NCI-H1105 (cell line): ENCODE results near the gene IGFBPL1.
"Not testable (repeated sequence)": the region's sequence is repeated elsewhere in the genome, so short reads cannot be mapped to it uniquely, and the experiment has no call there.

ENCODE experiments used
- DNase-seq: peaks from one replicate; lab custom pipeline; 2025; lab: John Stamatoyannopoulos, UW

IGFBPL1 gene

GRCh38 chr9:38423973-38424843 is at the start of gene IGFBPL1:
Gene IGFBPL1 (minus strand): TSS chr9:38424454. CDS start chr9:38424424, 30 bp downstream.
- DNase-seq, result peak; percentile 66

- not testable (repeated sequence) for DNase-seq
Measured at GRCh38 chr9:38472583-38473249, 48.5 kb upstream of the IGFBPL1 start.

DNA sequence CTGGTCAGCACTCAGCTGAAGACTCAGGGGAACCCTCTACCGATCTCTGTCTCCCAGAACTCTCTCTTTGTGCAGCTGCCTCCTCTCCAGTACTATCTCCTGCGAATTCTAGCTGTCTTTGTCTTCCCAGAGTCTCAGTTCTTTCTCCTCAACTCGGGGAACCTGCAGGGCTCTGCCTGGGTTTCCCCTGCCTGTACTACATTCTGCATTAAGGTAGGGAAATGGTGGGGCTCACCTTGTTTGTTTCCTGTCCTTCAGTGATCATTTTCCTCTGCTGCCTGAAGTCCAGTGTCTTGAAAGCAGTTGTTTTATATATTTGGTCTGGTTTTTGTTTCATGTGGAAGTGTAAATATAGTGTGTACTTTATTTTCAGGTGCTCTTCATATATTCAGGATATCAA is 43.1 kb upstream of the IGFBPL1 start:
- DNase-seq, result no peak

GRCh38 chr9:38453835-38454234 is 29.6 kb upstream of the IGFBPL1 start:
- no peak for DNase-seq

DNA sequence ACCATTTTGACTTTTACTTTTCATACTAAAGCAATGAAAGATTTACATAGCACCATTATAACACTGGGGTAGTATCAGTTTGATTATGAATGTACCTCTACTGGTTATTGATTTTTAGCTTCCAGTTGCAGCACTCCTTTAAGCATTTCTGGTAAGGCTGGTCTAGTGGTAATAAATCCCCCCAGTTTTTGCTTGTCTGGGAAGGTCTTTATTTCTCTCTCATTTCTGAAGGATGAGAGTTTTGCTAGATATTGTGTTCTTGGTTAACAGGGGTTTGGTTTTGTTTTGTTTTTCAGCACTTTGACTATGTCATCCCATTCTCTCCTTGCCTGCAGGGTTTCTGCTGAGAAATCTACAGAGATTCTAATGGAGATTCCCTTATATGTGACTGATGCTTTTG is 26.9 kb upstream of the IGFBPL1 start:
- no peak for DNase-seq

- DNase-seq, result no peak
Measured at GRCh38 chr9:38447703-38448102, 23.4 kb upstream of the IGFBPL1 start.

- DNase-seq, result no peak
Measured at GRCh38 chr9:38445154-38446043, 21.1 kb upstream of the IGFBPL1 start.

GRCh38 chr9:38443597-38443996 is 19.3 kb upstream of the IGFBPL1 start:
- DNase-seq, result no peak

GRCh38 chr9:38443181-38443580 is 18.9 kb upstream of the IGFBPL1 start:
- no peak for DNase-seq

DNA sequence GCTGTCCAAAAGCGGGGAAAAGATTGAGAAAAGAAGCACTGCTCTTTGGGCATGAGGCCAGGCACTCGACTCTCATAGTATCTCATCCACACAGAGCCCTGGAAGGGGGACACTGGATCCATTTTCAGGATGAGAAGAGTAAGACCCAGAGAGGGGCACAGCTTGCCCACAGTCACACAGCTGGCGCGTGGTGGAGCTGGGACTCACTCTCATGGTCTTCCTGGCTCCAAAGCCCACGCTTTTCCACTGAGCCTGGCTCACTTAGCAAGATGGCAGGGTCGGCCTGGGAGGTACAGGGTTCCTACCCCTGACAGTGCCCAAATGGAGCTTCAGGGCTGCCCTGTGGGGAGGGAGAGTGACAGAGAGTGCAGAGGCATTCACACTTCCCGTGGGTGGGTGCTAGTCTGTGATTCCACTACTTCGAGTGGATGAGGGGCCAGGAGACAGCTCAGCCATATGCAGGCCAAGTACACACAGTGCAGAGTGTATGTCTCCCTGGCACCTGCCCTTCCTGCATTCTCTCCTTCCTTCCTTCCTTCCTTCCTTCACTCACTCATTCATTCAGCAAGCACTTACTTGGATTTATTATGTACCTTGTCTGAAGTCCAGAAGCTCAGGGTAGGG is 18.3 kb upstream of the IGFBPL1 start:
- DNase-seq, result no peak

- no peak for DNase-seq
Measured at GRCh38 chr9:38441347-38442085, 17.3 kb upstream of the IGFBPL1 start.

DNA sequence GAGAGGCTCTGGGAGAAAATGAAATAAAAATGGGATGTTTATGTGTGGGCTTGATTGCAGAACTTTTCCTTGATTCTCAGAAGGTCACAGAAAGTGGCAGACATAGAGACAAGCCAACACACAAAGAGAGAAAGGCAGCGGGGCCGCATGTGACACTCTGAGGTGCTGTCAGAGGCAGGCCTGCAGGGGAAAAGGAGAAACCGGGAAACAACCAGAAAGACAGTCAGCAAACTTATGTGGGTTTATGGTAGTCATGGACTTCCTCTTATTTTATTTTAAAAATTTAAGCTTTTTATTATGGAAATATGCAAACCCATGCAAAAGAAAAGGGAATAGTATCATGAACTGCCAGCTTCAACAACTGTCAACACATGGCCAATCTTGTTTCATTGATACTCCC is 16.3 kb upstream of the IGFBPL1 start:
- DNase-seq, result no peak

DNA sequence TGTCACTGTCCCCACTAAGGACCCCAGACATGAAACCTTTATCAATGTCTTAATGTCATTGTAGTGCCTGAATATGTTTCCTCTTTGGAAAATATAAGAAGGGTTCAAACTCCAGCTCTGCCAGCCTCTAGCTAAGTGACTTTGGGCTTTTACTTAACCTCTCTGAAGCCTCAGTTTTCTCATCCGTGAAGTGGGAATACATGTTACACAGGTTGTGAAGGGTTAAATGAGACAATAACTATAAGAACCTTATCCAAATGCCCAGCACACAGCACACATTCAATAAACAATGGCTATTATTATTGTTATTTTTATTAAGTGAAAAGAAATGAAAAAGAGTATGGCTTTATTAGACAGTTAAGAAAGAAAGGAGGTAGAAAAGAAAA is 15.7 kb upstream of the IGFBPL1 start:
- DNase-seq, result no peak

- DNase-seq, result no peak
Measured at GRCh38 chr9:38439291-38439915, 15.1 kb upstream of the IGFBPL1 start.

DNA sequence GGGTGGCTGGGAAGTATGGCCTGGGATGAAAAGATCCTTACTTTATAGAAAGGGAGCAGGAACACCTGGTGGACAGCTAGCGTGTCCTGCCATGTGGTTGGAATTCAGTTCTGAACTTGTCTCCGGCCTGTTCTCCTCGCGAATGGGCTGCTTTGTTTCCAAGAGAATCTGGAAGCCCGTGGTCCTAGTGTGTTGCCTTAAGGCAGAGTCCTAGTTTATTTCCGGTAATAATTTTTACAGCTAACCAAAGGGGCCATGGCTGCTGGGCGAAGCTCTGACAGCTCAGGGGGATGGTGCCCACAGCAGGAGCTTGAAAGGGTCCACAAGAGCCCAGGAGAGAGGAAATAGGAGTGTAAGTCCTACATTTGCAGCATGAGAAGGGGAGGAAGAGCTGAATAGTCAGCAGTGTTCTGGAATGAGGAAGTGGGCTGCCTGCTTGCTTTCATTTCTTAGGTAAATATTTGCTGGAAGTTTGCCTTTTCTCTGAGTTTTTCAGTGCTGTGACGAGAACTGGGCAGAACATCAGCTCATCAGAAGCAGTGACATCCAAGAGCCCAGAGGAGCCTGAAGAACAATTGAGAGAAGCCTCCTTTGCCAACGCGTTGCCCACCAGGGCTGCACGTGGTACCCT is 13.1 kb upstream of the IGFBPL1 start:
- no peak for DNase-seq

DNA sequence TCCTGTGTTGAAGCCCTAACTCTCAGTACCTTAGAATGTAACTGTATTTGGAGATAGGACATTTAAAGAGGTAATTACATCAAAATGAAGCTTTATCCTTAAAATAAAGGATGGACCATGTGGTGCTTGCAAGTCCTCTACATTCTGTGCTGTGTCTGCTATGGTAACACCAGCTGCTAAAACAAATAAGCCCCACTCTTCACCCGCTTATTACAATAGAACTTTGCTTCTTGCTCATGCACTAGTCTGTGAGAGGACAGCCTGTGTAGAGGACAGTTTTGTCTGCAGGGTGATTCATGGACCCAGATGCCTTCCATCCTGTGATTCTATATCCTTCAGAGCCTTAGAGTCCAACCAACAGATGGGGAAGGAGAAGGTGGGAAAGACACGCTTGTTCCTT is 12.5 kb upstream of the IGFBPL1 start:
- no peak for DNase-seq

GRCh38 chr9:38435521-38435920 is 11.3 kb upstream of the IGFBPL1 start:
- DNase-seq, result no peak

DNA sequence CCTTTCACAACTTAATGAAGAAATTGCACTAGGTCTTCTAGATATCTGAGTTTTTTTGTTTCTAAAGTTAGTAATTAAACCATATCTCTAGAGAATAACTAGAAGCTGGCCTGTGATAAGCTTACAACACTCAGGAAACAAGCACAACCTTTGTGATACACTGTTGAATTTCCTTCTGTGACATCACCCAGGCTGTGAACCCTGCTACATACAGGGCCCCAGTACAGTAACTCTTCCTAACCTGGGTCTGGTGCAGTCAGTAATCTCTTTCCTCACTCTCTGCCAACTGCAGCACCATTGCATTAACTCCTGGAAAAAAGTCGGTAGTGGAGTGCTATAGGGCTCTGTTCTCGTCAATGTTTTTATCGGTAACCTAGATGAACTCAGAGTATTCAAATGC is 10.6 kb upstream of the IGFBPL1 start:
- DNase-seq, result no peak

- no peak for DNase-seq
Measured at GRCh38 chr9:38434365-38434764, 10.1 kb upstream of the IGFBPL1 start.

DNA sequence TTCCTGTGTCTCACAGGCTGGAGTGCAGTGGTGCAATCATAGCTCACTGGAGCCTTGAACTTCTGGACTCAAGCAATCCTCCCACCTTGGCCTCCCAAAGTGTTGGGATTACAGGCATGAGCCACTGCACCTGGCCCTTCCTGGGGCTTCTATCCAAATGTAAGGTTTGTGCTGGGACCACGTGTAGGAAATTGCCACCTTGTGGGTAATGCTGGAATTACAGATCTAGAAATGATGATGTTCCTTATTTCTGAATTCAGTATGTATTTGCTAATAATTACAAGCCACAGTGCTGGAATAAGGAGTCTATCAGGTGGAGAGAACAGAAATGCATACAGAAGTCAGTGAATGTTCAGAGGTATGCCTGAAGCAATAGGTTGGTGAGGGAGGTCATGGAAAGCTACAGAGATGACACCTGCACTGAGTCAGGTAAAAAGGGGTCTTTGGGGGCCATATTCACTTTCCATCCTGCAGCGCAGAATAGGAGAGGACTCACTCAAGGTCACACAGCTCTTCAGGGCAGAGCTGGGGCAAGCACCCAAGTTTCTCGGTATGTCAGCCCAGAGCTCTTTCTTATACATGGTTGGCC is 8.8 kb upstream of the IGFBPL1 start:
- DNase-seq, result no peak
